MM.1S (cell line): ENCODE results near the gene LRRTM1.

ENCODE experiments used
- CTCF ChIP-seq: fragments of 300-600 bp; sonication (generic); IDR thresholded peaks from 2 replicates; pipeline ENCODE4 v1.5.1; 2016; ENCODE audit warnings: antibody characterized with exemption, low read length, mixed read lengths
- EZH2 ChIP-seq: fragments of 300-600 bp; sonication (generic); optimal IDR thresholded peaks from 2 replicates; pipeline ENCODE3; 2017; ENCODE audit warnings: low read depth, mild to moderate bottlenecking, antibody characterized with exemption, low read length, mixed read lengths
- EZH2phosphoT487 ChIP-seq: fragments of 300-600 bp; sonication (generic); IDR thresholded peaks from 2 replicates; pipeline ENCODE4 v1.6.1; 2018; ENCODE audit warnings: antibody characterized with exemption, low read length

- TF ChIP-seq CTCF (no peak), EZH2 (no peak), EZH2phosphoT487 (no peak)
Observed at GRCh38 chr2:80333886-80334285, 29.3 kb upstream of the LRRTM1 start.
